GM23338 (cell line): ENCODE data around the gene EIF4G3. TPM values are rescaled to one million over a fixed set of nuclear protein-coding genes. Genes with fewer than 3 reads are reported as not detected.
A peak's percentile ranks its signal among the peaks of the same experiment; 100 is the strongest.

ENCODE experiments used
- ATAC-seq: fragments of 200-7000 bp; cut with Tn5 transposase; 3 replicates; pipeline ENCODE4 v1.9.1; 2020
- DNase-seq: peaks from one replicate; pipeline ENCODE4 v3.0.0-alpha.2; 2015; ENCODE audit warnings: low spot score
- H2AFZ ChIP-seq: fragments of 200-600 bp; sonication (generic); 2 replicates; pipeline ENCODE4 v1.8.0; 2016; ENCODE audit warnings: antibody characterized with exemption, mild to moderate bottlenecking, moderate library complexity
- H3F3A ChIP-seq: fragments of 200-600 bp; sonication (generic); replicated peaks from 2 replicates; pipeline ENCODE4 v1.8.0; 2017; ENCODE audit warnings: antibody characterized with exemption, mixed run types, low read depth
- H3K27ac ChIP-seq: fragments of 200-600 bp; sonication (generic); 2 replicates; pipeline ENCODE4 v1.6.1; 2016; ENCODE audit warnings: low read depth
- H3K27me3 ChIP-seq: fragments of 200-600 bp; sonication (generic); 2 replicates; pipeline ENCODE4 v1.8.0; 2016; ENCODE audit warnings: mild to moderate bottlenecking, mixed run types, moderate library complexity; ENCODE audit not compliant: insufficient read depth
- H3K36me3 ChIP-seq: fragments of 200-600 bp; sonication (generic); 2 replicates; pipeline ENCODE4 v1.8.0; 2016; ENCODE audit warnings: mild to moderate bottlenecking; ENCODE audit not compliant: insufficient read depth
- H3K4me1 ChIP-seq: fragments of 200-600 bp; sonication (generic); 2 replicates; pipeline ENCODE4 v1.8.0; 2016; ENCODE audit warnings: mild to moderate bottlenecking, moderate library complexity; ENCODE audit not compliant: insufficient read depth
- H3K4me2 ChIP-seq: fragments of 200-600 bp; sonication (generic); 2 replicates; pipeline ENCODE4 v1.7.1; 2017; ENCODE audit warnings: mixed run types
- H3K4me3 ChIP-seq: fragments of 200-600 bp; sonication (generic); 2 replicates; pipeline ENCODE4 v1.6.1; 2016; ENCODE audit warnings: mixed run types
- H3K79me2 ChIP-seq: fragments of 200-600 bp; sonication (generic); replicated peaks from 2 replicates; pipeline ENCODE4 v1.8.0; 2017; ENCODE audit warnings: mild to moderate bottlenecking; ENCODE audit not compliant: insufficient read depth
- H3K9me2 ChIP-seq: fragments of 200-600 bp; sonication (generic); 2 replicates; pipeline ENCODE4 v1.8.0; 2017; ENCODE audit not compliant: insufficient read depth
- H4K20me1 ChIP-seq: fragments of 200-600 bp; sonication (generic); replicated peaks from 2 replicates; pipeline ENCODE4 v1.8.0; 2017; ENCODE audit warnings: mild to moderate bottlenecking; ENCODE audit not compliant: insufficient read depth
- H3K27ac Mint-ChIP-seq: 2 replicates; pipeline ENCODE4 v1.8.0; 2020; ENCODE audit warnings: inconsistent platforms, mild to moderate bottlenecking, moderate library complexity, mixed read lengths
- H3K27me3 Mint-ChIP-seq: 3 replicates; pipeline ENCODE4 v1.8.0; 2022; ENCODE audit warnings: low read depth, mild to moderate bottlenecking, moderate library complexity, mixed read lengths, inconsistent platforms; ENCODE audit not compliant: insufficient read depth, poor library complexity
- H3K36me3 Mint-ChIP-seq: 3 replicates; pipeline ENCODE4 v1.8.0; 2021; ENCODE audit warnings: low read depth, mild to moderate bottlenecking, inconsistent platforms, moderate library complexity, mixed read lengths
- H3K4me1 Mint-ChIP-seq: 3 replicates; pipeline ENCODE4 v1.8.0; 2020; ENCODE audit warnings: mild to moderate bottlenecking, inconsistent platforms, mixed read lengths
- H3K4me3 Mint-ChIP-seq: 3 replicates; pipeline ENCODE4 v1.8.0; 2021; ENCODE audit warnings: moderate library complexity, mild to moderate bottlenecking, inconsistent platforms, mixed read lengths
- H3K9me3 Mint-ChIP-seq: 3 replicates; pipeline ENCODE4 v1.8.0; 2020; ENCODE audit warnings: moderate library complexity, mild to moderate bottlenecking, inconsistent platforms, mixed read lengths
- CREB1 ChIP-seq: fragments of 250-450 bp; sonication (Bioruptor Pico); IDR thresholded peaks from 2 replicates; pipeline ENCODE4 v1.5.0; 2020; ENCODE audit warnings: low read depth, mild to moderate bottlenecking, moderate library complexity
- CTCF ChIP-seq, 2 experiments: fragments of 200-600 bp in 1 of 2; sonication (generic) in 1 of 2; conservative IDR thresholded peaks; 2 replicates each; pipeline versions ENCODE4 v1.5.1 to v1.6.1; 2016 to 2017; ENCODE audit warnings: antibody characterized with exemption in 2 of 2, low read depth in 2 of 2, mild to moderate bottlenecking in 2 of 2, moderate library complexity in 1 of 2
- ETS1 ChIP-seq: IDR thresholded peaks from 2 replicates; pipeline ENCODE4 v1.6.1; 2016; ENCODE audit warnings: antibody characterized with exemption
- EZH2 ChIP-seq: fragments of 200-600 bp; sonication (generic); IDR thresholded peaks from one replicate; pipeline ENCODE4 v1.8.0; 2017; ENCODE audit warnings: antibody characterized with exemption, mild to moderate bottlenecking, low read depth; ENCODE audit not compliant: unreplicated experiment
- EZH2phosphoT487 ChIP-seq: fragments of 200-600 bp; sonication (generic); IDR thresholded peaks from one replicate; pipeline ENCODE4 v1.8.1; 2018; ENCODE audit warnings: antibody characterized with exemption; ENCODE audit not compliant: unreplicated experiment
- JUNB ChIP-seq: IDR thresholded peaks from one replicate; pipeline ENCODE4 v1.6.1; 2016; ENCODE audit warnings: antibody characterized with exemption; ENCODE audit not compliant: unreplicated experiment
- NANOG ChIP-seq: IDR thresholded peaks from 2 replicates; pipeline ENCODE4 v1.6.1; 2016; ENCODE audit warnings: antibody characterized with exemption, borderline replicate concordance
- POLR2AphosphoS5 ChIP-seq: IDR thresholded peaks from 2 replicates; pipeline ENCODE4 v1.6.1; 2016; ENCODE audit warnings: antibody characterized with exemption, low read depth
- REST ChIP-seq: IDR thresholded peaks from one replicate; pipeline ENCODE4 v1.6.1; 2018; ENCODE audit warnings: antibody characterized with exemption; ENCODE audit not compliant: unreplicated experiment
- STAT1 ChIP-seq: IDR thresholded peaks from one replicate; pipeline ENCODE4 v1.6.1; 2016; ENCODE audit warnings: antibody characterized with exemption; ENCODE audit not compliant: unreplicated experiment
- ZNF114 ChIP-seq: fragments of 250-450 bp; sonication (Bioruptor Pico); IDR thresholded peaks from 2 replicates; pipeline ENCODE4 v1.5.0; 2020; ENCODE audit warnings: mild to moderate bottlenecking, moderate library complexity
- ZNF331 ChIP-seq: fragments of 250-450 bp; sonication (Bioruptor Pico); IDR thresholded peaks from 2 replicates; pipeline ENCODE4 v1.5.0; 2020; ENCODE audit warnings: low read depth, mild to moderate bottlenecking, moderate library complexity
- ZNF462 ChIP-seq: fragments of 250-450 bp; sonication (Bioruptor Pico); IDR thresholded peaks from 2 replicates; pipeline ENCODE4 v1.5.0; 2020; ENCODE audit warnings: mild to moderate bottlenecking, moderate library complexity
- polyA plus RNA-seq: library from polyadenylated mRNA; unstranded; fragments of >200 nt; fragmentation: Nextera tagmentation; extraction: Ambion mirVana; gene quantifications from 2 replicates; pipeline ENCODE4 v1.2.1, GENCODE V29; 2016
- total RNA-seq: library from RNA; depleted of rRNA; stranded (reverse); fragments of >200 nt; shearing (Covaris generic); gene quantifications from 2 replicates; pipeline ENCODE4 v1.2.3, GENCODE V29; 2014

Gene EIF4G3
- total and polyA plus RNA-seq, 2 experiments from 2014 or later, result 37.9 to 68.1 TPM

- no peaks in the 10 kb centered on the region for H3K9me3 Mint-ChIP-seq
- peaks cover 20% of the 10 kb centered on the region for H3K36me3 Mint-ChIP-seq
- Histone ChIP-seq H2AFZ (no peak overlapping the region), H3K4me2 (peak overlapping the region; percentile 55), H3K79me2 (peaks cover 80% of the 10 kb centered on the region), H3K27ac (peak overlapping the region; percentile 60), H3K4me1 (peaks cover 13% of the 10 kb centered on the region), H3K27me3 (no peaks in the 10 kb centered on the region), H4K20me1 (peaks cover 5% of the 10 kb centered on the region; the same call in 1 of the 2 replicates), H3F3A (no peaks in the 10 kb centered on the region), H3K4me3 (peak overlapping the region; percentile 3; the same call in 1 of the 2 replicates), H3K9me2 (no peaks in the 10 kb centered on the region), H3K36me3 (no peaks in the 10 kb centered on the region; the same call in 1 of the 2 replicates)
- peaks cover 14% of the 10 kb centered on the region for H3K4me1 Mint-ChIP-seq
- H3K27me3 Mint-ChIP-seq, result no peaks in the 10 kb centered on the region
- peak; percentile 57 for ATAC-seq
- peak overlapping the region; percentile 60 for H3K27ac Mint-ChIP-seq
- peak; percentile 42 for DNase-seq
- TF ChIP-seq CTCF (conservative IDR thresholded peaks at IDR 0.05; ENCODE audit: low read depth in 2 of 2), result no peak
- no peak for TF ChIP-seq ETS1
- no peak for TF ChIP-seq NANOG
- TF ChIP-seq ZNF462 (CRISPR knock-in tag), result no peak
- no peak for TF ChIP-seq JUNB
- TF ChIP-seq EZH2, result no peak
- no peak for TF ChIP-seq CREB1 (CRISPR knock-in tag)
- no peak for TF ChIP-seq POLR2AphosphoS5
- TF ChIP-seq EZH2phosphoT487, result no peak
- TF ChIP-seq ZNF331 (CRISPR knock-in tag), result no peak
- TF ChIP-seq STAT1, result no peak
- TF ChIP-seq REST, result no peak
- no peak for TF ChIP-seq ZNF114 (CRISPR knock-in tag)
- peak overlapping the region; percentile 6; the same call in 1 of the 3 replicates for H3K4me3 Mint-ChIP-seq
These were observed 76.2 kb downstream of the EIF4G3 start for GRCh38 chr1:21100481-21100921.
